ENCODE data around the gene ATP10D. TPM values are rescaled to one million over a fixed set of nuclear protein-coding genes. Genes with fewer than 3 reads are reported as not detected.

ATP10D gene
- total RNA-seq, 1 experiment from 2014 or later: 3.8 TPM

DNA sequence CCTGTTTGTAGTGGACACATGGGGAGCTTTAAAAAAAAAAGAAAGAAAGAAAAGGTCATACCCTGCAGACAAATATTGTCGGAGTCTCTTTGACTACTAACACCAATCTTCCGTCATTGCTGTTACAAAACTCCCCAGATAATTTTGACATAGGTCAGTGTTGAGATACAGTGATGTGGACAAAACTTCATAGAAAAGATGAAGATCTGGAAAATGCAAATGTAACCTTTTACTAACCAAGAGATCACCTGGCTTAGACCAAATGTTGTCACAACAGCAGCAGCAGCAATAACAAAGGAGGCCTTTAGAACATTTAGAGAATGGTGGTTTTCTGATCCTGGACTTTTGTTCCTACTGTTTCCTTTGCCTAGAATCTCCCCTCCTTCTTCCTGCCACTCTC is 13.5 kb upstream of the ATP10D start:
- Mint-ChIP-seq H3K27me3 (ENCODE audit: low read depth) (no peaks in the 10 kb centered on the region), H3K9me3 (no peaks in the 10 kb centered on the region), H3K27ac (peak overlapping the region in 2 of 3 experiments; percentile 9 to 55; a peak in 2 of 7 replicates), H3K4me3 (no peak overlapping the region), H3K4me1 (peaks cover 12 to 14% of the 10 kb centered on the region in 2 experiments), H3K36me3 (ENCODE audit: insufficient read depth in 1 of 3, low read depth in 3 of 3) (no peaks in the 10 kb centered on the region)
- H3K4me2 ChIP-seq (ENCODE audit: insufficient read depth, insufficient read length, low read length): no peak overlapping the region
- H2BK12ac ChIP-seq (ENCODE audit: insufficient read length, low read depth, low read length): no peak overlapping the region
- H3K4ac ChIP-seq (ENCODE audit: low read depth, low read length): no peak overlapping the region
- no peaks in the 10 kb centered on the region for H3K79me2 ChIP-seq (ENCODE audit: insufficient read depth, low read length)
- no peak overlapping the region for H2BK5ac ChIP-seq (ENCODE audit: insufficient read length, low read length)
- H3K18ac ChIP-seq (ENCODE audit: insufficient read length, low read depth, low read length): no peak overlapping the region
- no peaks in the 10 kb centered on the region for H3K23me2 ChIP-seq (ENCODE audit: insufficient read length, low read depth, low read length, poor library complexity, severe bottlenecking)
- no peak overlapping the region for H4K91ac ChIP-seq (ENCODE audit: insufficient read length, low read depth, low read length)
- no peak overlapping the region for H3K56ac ChIP-seq (ENCODE audit: insufficient read length, low read depth, low read length)
- no peak overlapping the region for H4K5ac ChIP-seq (ENCODE audit: insufficient read length, low read depth, low read length)
- no peak overlapping the region for H2BK120ac ChIP-seq (ENCODE audit: low read depth, low read length, poor library complexity, severe bottlenecking)
- no peaks in the 10 kb centered on the region for H3K27me3 ChIP-seq (ENCODE audit: insufficient read depth, low read length)
- no peaks in the 10 kb centered on the region; the same call in 1 of the 2 replicates for H3K4me1 ChIP-seq (ENCODE audit: insufficient read depth, low read length)
- H3K27ac ChIP-seq (ENCODE audit: insufficient read length, low read depth, low read length): no peak overlapping the region
- DNase-seq: no peak
- H2AFZ ChIP-seq (ENCODE audit: low read length): no peak overlapping the region
- no peak overlapping the region for H3K14ac ChIP-seq (ENCODE audit: insufficient read depth, low read length)
- no peak overlapping the region for H3K23ac ChIP-seq (ENCODE audit: insufficient read length, low read depth, low read length)
- H2BK20ac ChIP-seq (ENCODE audit: low read depth, low read length, poor library complexity, severe bottlenecking): no peak overlapping the region
- no peak overlapping the region for H3K9ac ChIP-seq (ENCODE audit: extremely low read depth, insufficient read length, low read length)
- no CpG with 5 or more reads among the region's 2 CpGs for WGBS (ENCODE audit: extremely low coverage, insufficient read length, low lambda C conversion rate)
- no peak overlapping the region for H4K8ac ChIP-seq (replicated peaks; ENCODE audit: insufficient read length, low read depth, low read length)
- no peak overlapping the region for H3T11ph ChIP-seq (ENCODE audit: low read length)
- H3K79me1 ChIP-seq (ENCODE audit: insufficient read depth, low read depth, low read length, poor library complexity, severe bottlenecking): no peaks in the 10 kb centered on the region
- TF ChIP-seq, protein P1, sequence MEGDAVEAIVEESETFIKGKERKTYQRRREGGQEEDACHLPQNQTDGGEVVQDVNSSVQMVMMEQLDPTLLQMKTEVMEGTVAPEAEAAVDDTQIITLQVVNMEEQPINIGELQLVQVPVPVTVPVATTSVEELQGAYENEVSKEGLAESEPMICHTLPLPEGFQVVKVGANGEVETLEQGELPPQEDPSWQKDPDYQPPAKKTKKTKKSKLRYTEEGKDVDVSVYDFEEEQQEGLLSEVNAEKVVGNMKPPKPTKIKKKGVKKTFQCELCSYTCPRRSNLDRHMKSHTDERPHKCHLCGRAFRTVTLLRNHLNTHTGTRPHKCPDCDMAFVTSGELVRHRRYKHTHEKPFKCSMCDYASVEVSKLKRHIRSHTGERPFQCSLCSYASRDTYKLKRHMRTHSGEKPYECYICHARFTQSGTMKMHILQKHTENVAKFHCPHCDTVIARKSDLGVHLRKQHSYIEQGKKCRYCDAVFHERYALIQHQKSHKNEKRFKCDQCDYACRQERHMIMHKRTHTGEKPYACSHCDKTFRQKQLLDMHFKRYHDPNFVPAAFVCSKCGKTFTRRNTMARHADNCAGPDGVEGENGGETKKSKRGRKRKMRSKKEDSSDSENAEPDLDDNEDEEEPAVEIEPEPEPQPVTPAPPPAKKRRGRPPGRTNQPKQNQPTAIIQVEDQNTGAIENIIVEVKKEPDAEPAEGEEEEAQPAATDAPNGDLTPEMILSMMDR (conservative IDR thresholded peaks at IDR 0.05): no peak
- no peaks in the 10 kb centered on the region for H4K20me1 ChIP-seq (ENCODE audit: control insufficient read depth, insufficient read depth, insufficient read length)
- H3K9me3 ChIP-seq (ENCODE audit: control insufficient read depth, low read depth, low read length): no peaks in the 10 kb centered on the region
- H2AK5ac ChIP-seq (ENCODE audit: insufficient read length, low read length): no peak overlapping the region
- H2BK15ac ChIP-seq (ENCODE audit: low read depth, low read length): no peak overlapping the region
